GM21526 (cell line): Measurements from ENCODE around the gene CLASRP.

Source experiments
- ATAC-seq: cut with Tn5 transposase; IDR thresholded peaks from one replicate; pipeline ENCODE4 v1.9.1; 2021; ENCODE audit warnings: moderate library complexity; ENCODE audit not compliant: unreplicated experiment, low FRiP score

CLASRP gene

GRCh38 chr19:45059258-45059965 is 20.6 kb downstream of the CLASRP start:
- ATAC-seq = no peak

- ATAC-seq = no peak
Observed at GRCh38 chr19:45061965-45062364, 23.1 kb downstream of the CLASRP start.

- no peak for ATAC-seq
Observed at GRCh38 chr19:45063851-45064801, 25.3 kb downstream of the CLASRP start.

- ATAC-seq = no peak
Observed at GRCh38 chr19:45066921-45067661, 28.2 kb downstream of the CLASRP start.

GRCh38 chr19:45068041-45068440 is 29.2 kb downstream of the CLASRP start:
- ATAC-seq = no peak

- no peak for ATAC-seq
Observed at GRCh38 chr19:45069056-45069455, 30.2 kb downstream of the CLASRP start.

GRCh38 chr19:45070214-45070613 is 31.4 kb downstream of the CLASRP start:
- ATAC-seq = no peak

- ATAC-seq = no peak
Observed at GRCh38 chr19:45070861-45071544, 32.2 kb downstream of the CLASRP start.

GRCh38 chr19:45071545-45071938 is 32.7 kb downstream of the CLASRP start:
- no peak for ATAC-seq

- no peak for ATAC-seq
Observed at GRCh38 chr19:45071969-45072790, 33.3 kb downstream of the CLASRP start.

- ATAC-seq = no peak
Observed at GRCh38 chr19:45074744-45075300, 36.0 kb downstream of the CLASRP start.

- ATAC-seq = peak; percentile 42
Observed at GRCh38 chr19:45075301-45076028, 36.6 kb downstream of the CLASRP start.

- peak; percentile 44 for ATAC-seq
Observed at GRCh38 chr19:45076029-45076850, 37.4 kb downstream of the CLASRP start, which contains the start of gene ZNF296. ZNF296 (minus strand) TSS chr19:45076478; CDS start chr19:45076373, 105 bp downstream.

GRCh38 chr19:45076851-45077730 is 38.2 kb downstream of the CLASRP start:
- no peak for ATAC-seq

GRCh38 chr19:45078390-45079062 is 39.7 kb downstream of the CLASRP start:
- ATAC-seq = no peak
